ENCODE measurements around the gene CA10.

Gene CA10

GRCh38 chr17:51805765-51806164 is 352.7 kb downstream of the CA10 start:
- no peak overlapping the region for H3K4me3 ChIP-seq (ENCODE audit: low read depth, low read length)
- no peak for TF ChIP-seq CTCF (IDR thresholded peaks at IDR 0.05; ENCODE audit: low read depth, low read length)

DNA sequence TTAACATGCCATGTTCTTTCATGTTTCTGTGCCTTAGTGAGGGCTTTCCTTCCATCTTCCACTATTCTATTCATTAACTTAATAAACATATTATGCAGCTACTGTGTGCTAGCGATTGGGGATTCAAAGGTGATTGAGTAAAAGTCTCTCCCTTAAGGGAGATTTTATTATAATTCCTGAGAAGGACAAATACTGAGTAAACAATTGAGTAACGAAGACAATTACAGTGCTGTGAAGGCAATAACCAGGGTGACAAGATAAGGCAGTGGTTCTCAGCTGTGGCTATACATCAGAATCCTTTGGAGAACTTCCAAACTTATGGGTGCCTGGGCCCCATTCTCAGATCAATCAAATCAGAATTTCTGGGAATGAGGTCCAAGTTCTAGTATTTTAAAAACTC is 353.3 kb downstream of the CA10 start:
- no peak overlapping the region for H3K4me3 ChIP-seq (ENCODE audit: low read depth, low read length)
- no peak for TF ChIP-seq CTCF (IDR thresholded peaks at IDR 0.05; ENCODE audit: low read depth, low read length)

- TF ChIP-seq CTCF (IDR thresholded peaks at IDR 0.05; ENCODE audit: low read depth, low read length): no peak
Observed at GRCh38 chr17:51803161-51803560, 355.4 kb downstream of the CA10 start.

GRCh38 chr17:51802544-51802943 is 356.0 kb downstream of the CA10 start:
- TF ChIP-seq CTCF (IDR thresholded peaks at IDR 0.05; ENCODE audit: low read depth, low read length): no peak
- H3K4me3 ChIP-seq (ENCODE audit: low read depth, low read length): no peak overlapping the region

More at GRCh38 chr17:51803161-51803560, 355.4 kb downstream of the CA10 start:
- no peak overlapping the region for H3K4me3 ChIP-seq (ENCODE audit: low read depth, low read length)

DNA sequence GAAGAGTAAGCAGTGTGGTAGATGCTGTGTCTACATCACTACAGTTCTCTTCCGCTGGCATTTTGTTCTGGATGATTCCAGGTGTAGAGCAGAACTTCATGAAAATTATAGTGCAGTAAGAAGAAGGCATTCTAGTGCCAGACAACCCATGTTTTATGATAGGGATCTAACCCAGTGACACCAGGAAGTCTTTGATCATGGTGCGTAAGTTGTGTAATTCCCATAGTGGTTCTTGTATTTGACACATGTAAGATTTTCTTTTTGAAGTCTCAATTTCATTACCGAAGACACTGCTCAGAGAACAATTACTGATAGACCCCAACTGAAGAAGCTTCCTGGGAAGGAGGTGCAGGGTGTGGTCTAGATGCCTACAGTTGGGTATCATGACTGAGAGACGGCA is 356.9 kb downstream of the CA10 start:
- no peak for TF ChIP-seq CTCF (IDR thresholded peaks at IDR 0.05; ENCODE audit: low read depth, low read length)
- no peak overlapping the region for H3K4me3 ChIP-seq (ENCODE audit: low read depth, low read length)

DNA sequence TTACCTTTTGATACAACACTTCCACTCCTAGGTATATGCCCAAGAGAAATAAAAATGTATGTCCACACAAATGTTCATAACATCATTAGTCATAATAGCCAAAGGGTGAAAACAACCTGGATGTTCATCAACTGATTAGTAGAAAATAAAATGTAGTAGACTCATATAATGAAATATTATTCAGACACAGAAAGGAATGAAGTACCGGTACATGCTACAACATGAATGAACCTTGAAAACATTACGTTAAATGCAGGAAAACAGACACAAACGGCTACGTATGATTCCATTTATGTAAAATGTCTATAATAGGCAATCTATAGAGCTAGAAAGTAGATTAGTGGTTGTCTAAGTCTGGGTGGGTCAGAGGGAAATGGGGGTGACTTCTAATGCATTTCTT is 358.5 kb downstream of the CA10 start:
- TF ChIP-seq CTCF (IDR thresholded peaks at IDR 0.05; ENCODE audit: low read depth, low read length): no peak
- no peak overlapping the region for H3K4me3 ChIP-seq (ENCODE audit: low read depth, low read length)

- no peak overlapping the region for H3K4me3 ChIP-seq (ENCODE audit: low read depth, low read length)
Observed at GRCh38 chr17:51799240-51799639, 359.3 kb downstream of the CA10 start.

More at GRCh38 chr17:51799240-51799639, 359.3 kb downstream of the CA10 start:
- TF ChIP-seq CTCF (IDR thresholded peaks at IDR 0.05; ENCODE audit: low read depth, low read length): no peak

All from WI38 (cell line).